Astrocyte (in vitro differentiated cells and primary cell): ENCODE measurements around the gene CBX6.

Source experiments
- EZH2 ChIP-seq: IDR thresholded peaks from 2 replicates; pipeline ENCODE4 v1.6.1; 2012; ENCODE audit warnings: mild to moderate bottlenecking, low read length, inconsistent platforms; ENCODE audit not compliant: insufficient read depth
- TF ChIP-seq, protein P1 (sequence below): IDR thresholded peaks from 2 replicates; pipeline ENCODE4 v1.5.1; 2011; ENCODE audit warnings: low read depth, mild to moderate bottlenecking, inconsistent platforms, low read length, moderate library complexity; ENCODE audit not compliant: insufficient read depth

- TF ChIP-seq, protein P1, sequence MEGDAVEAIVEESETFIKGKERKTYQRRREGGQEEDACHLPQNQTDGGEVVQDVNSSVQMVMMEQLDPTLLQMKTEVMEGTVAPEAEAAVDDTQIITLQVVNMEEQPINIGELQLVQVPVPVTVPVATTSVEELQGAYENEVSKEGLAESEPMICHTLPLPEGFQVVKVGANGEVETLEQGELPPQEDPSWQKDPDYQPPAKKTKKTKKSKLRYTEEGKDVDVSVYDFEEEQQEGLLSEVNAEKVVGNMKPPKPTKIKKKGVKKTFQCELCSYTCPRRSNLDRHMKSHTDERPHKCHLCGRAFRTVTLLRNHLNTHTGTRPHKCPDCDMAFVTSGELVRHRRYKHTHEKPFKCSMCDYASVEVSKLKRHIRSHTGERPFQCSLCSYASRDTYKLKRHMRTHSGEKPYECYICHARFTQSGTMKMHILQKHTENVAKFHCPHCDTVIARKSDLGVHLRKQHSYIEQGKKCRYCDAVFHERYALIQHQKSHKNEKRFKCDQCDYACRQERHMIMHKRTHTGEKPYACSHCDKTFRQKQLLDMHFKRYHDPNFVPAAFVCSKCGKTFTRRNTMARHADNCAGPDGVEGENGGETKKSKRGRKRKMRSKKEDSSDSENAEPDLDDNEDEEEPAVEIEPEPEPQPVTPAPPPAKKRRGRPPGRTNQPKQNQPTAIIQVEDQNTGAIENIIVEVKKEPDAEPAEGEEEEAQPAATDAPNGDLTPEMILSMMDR = no peak
- no peak for TF ChIP-seq EZH2
Measured at GRCh38 chr22:38869663-38870062, 2.4 kb downstream of the CBX6 start.
